Measurements from ENCODE around the gene SMYD3. TPM values are rescaled to one million over a fixed set of nuclear protein-coding genes. Genes with fewer than 3 reads are reported as not detected.

Gene SMYD3
- total RNA-seq, 4 donors from 2014 or later, result 33.7 to 105 (median 51.4) TPM

DNA sequence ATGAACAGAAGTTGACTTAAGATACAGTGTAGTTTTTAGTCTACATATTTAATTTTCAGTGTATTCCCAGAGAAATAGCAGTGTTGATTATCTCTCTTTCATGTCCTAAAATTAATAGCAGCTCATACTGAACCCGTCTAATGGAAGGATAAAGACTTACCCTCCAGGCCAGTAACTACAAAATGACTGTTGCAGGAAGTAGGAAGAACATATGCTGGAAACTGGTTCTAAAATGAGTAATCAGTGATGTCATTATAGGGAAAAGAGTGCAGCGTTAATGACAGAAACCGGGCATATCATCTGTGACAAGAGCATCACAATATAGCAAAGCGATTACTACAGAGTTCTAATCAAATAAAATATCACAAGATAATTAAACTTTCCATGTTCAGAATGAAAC lies 385.5 kb downstream of the SMYD3 start:
- TF ChIP-seq POLR2A (IDR thresholded peaks at IDR 0.05) (no peak), CTCF (IDR thresholded peaks at IDR 0.05) (no peak)
- no peaks in the 10 kb centered on the region for H3K27me3 ChIP-seq
- no peak overlapping the region for H3K4me3 ChIP-seq (replicated peaks in 1 of 3)
- H3K9me3 ChIP-seq, result no peaks in the 10 kb centered on the region
- WGBS, 2 donors, result 83 to 91% methylated on average over 4 of the region's 4 CpGs
- H3K4me1 ChIP-seq, result no peaks in the 10 kb centered on the region
- DNase-seq, result no peak
- intact Hi-C loops (cut with DNase I), result no loop called here
- no peaks in the 10 kb centered on the region for H3K36me3 ChIP-seq
- no peak overlapping the region for H3K27ac ChIP-seq

- H3K4me1 ChIP-seq, result no peaks in the 10 kb centered on the region
- TF ChIP-seq POLR2A (IDR thresholded peaks at IDR 0.05) (no peak), CTCF (IDR thresholded peaks at IDR 0.05) (peak in 4 of 6 experiments; percentile 42 to 63 (median 53))
- DNase-seq, result peak; percentile 47 to 49
- H3K36me3 ChIP-seq, result no peaks in the 10 kb centered on the region
- no peak overlapping the region for H3K4me3 ChIP-seq (replicated peaks in 1 of 3)
- no peaks in the 10 kb centered on the region for H3K9me3 ChIP-seq
- no peaks in the 10 kb centered on the region for H3K27me3 ChIP-seq
- WGBS, 2 donors, result 48 to 52% methylated on average over 10 of the region's 10 CpGs
- intact Hi-C loops (cut with DNase I), result loop anchor here (10.0 kb wide), 1 partner anchor 102 kb away; no protein-coding TSS in a partner anchor
- no peak overlapping the region for H3K27ac ChIP-seq
Observed at GRCh38 chr1:246117066-246117791, 389.9 kb downstream of the SMYD3 start.

DNA sequence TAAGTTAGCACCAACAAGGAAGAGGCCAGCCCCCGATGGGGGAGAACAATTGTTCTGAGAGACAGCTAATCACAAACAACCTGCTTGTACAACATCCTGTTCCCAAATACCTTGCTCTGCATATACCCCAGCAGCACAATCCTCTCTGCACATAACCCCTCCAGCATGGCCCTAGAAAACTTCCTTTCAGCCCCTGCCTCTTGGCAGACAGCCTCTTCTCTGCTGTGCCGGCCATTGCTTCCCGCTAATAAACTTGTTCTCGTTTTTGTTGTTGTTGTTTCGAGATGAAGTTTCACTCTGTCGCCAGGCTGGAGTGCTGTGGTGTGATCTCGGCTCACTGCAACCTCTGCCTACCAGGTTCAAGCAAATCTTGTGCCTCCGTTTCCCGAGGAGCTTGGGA lies 392.7 kb downstream of the SMYD3 start:
- Histone ChIP-seq H3K4me3 (replicated peaks in 1 of 3) (no peak overlapping the region), H3K27me3 (no peaks in the 10 kb centered on the region), H3K4me1 (no peaks in the 10 kb centered on the region), H3K9me3 (no peaks in the 10 kb centered on the region), H3K27ac (peak overlapping the region in 1 of 3 donors; percentile 9), H3K36me3 (no peaks in the 10 kb centered on the region)
- no peak for DNase-seq
- 75 to 87% methylated on average over 9 of the region's 9 CpGs for WGBS, 2 donors
- intact Hi-C loops (cut with DNase I), result loop anchor here (10.0 kb wide), 1 partner anchor 100 kb away; no protein-coding TSS in a partner anchor
- TF ChIP-seq CTCF (IDR thresholded peaks at IDR 0.05) (no peak), POLR2A (IDR thresholded peaks at IDR 0.05) (no peak)

GRCh38 chr1:246113555-246114095 lies 393.5 kb downstream of the SMYD3 start:
- 78 to 83% methylated on average over 8 of the region's 8 CpGs for WGBS, 2 donors

More at GRCh38 chr1:246113555-246114095, 393.5 kb downstream of the SMYD3 start:
- TF ChIP-seq CTCF (IDR thresholded peaks at IDR 0.05), result no peak
- no peak for TF ChIP-seq POLR2A (IDR thresholded peaks at IDR 0.05)
- no peaks in the 10 kb centered on the region for H3K4me1 ChIP-seq
- H3K36me3 ChIP-seq, result no peaks in the 10 kb centered on the region
- H3K27ac ChIP-seq, result peak overlapping the region in 1 of 3 donors; percentile 9
- no peak overlapping the region for H3K4me3 ChIP-seq (replicated peaks in 1 of 3)
- DNase-seq, result no peak
- H3K9me3 ChIP-seq, result no peaks in the 10 kb centered on the region
- intact Hi-C loops (cut with DNase I), result loop anchor here (10.0 kb wide), 1 partner anchor 99 kb away; no protein-coding TSS in a partner anchor
- no peaks in the 10 kb centered on the region for H3K27me3 ChIP-seq
